T47D (cell line): ENCODE data around the gene PLEKHA4.
"Not testable (repeated sequence)": the region's sequence is repeated elsewhere in the genome, so short reads cannot be mapped to it uniquely, and the experiment has no call there.

Experiments used
- DNase-seq, 2 experiments: peaks; one replicate each; pipeline versions ENCODE4 v3.0.0 to v3.0.0-alpha.2; 2011 to 2012; ENCODE audit warnings: low read depth in 1 of 2, low spot score in 1 of 2
- JUND ChIP-seq: IDR thresholded peaks from 2 replicates; pipeline ENCODE4 v1.6.1; 2012; ENCODE audit warnings: low read depth
- in situ Hi-C: cut with HindIII; loops from 2 replicates; pipeline ENCODE4 v1.10.0; 2016; ENCODE audit warnings: low sequenced_read_pairs, low pct_unique_long_range_greater_than_20kb

The PLEKHA4 gene

DNA sequence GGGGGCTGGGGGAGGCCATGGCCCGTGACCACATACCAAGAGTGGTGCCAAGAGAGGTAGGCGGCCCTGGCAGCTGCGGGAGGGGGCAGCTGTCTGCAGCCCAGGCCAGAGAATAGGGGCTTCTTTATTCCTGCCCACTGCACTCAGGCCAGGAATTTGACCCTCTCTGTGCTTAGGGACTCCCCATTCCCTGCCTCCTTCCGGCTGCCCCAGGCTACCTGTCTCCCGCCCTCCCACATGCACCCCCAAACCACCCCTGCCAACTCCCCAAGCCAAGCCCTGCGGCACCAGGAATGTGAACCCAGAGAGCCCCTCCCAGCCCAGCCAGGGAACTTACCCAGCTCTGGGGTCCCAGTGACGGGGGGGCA is 687 bp downstream of the PLEKHA4 start:
- no peak for TF ChIP-seq JUND
- in situ Hi-C loops, result no loop called here
- no peak for DNase-seq

DNA sequence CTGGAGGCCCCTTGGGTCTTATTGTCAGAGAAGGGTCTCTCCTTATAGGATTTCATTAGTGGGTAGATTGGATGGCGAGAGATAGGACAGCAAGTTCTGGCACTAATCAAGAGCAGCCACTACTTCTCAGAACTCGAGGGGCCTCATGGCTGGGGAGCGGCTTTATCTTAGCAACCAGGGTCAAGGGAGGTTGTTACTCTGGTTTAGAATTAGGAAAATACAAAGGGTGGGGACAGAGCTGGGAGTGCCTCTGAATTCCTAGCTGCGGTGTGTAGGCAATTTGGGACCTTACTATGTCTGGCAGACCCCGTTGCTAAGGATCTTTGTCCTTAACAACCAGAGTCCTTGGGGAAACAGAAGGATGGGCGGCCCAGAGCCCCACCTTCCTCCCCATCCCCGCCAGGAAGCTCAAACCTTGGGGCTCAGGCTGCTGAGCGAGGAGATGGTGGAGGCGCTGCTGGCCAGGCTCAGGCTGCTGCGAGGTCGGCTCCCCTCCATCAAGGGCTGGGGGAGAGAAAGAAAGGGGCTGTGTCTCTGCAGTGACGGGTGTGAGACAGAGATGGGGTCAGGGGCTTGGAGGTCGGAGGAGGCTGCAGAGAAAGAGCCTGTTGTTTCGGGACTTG is 1.2 kb downstream of the PLEKHA4 start:
- in situ Hi-C loops, result no loop called here
- DNase-seq, result no peak
- TF ChIP-seq JUND, result no peak

DNA sequence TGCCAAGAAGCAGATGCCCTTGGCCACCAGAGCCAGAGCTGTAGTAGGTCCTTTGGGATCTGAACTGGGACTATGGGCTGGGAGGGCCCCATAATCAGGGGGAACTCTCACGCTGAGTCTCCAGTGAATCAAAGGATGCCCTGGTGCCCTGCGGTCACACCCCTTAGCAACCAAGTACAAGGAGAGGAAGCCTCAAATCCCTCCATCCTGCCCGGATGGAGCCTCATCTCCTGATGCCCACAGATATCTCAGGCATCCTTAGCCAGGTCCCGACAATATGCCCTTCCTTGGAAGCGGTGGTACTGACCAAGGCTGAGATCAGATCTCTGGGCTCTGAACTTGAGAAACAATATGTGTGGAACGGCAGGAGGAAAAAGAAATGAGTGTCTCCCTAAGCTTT is 1.7 kb downstream of the PLEKHA4 start:
- no peak for DNase-seq
- in situ Hi-C loops, result no loop called here
- no peak for TF ChIP-seq JUND

DNA sequence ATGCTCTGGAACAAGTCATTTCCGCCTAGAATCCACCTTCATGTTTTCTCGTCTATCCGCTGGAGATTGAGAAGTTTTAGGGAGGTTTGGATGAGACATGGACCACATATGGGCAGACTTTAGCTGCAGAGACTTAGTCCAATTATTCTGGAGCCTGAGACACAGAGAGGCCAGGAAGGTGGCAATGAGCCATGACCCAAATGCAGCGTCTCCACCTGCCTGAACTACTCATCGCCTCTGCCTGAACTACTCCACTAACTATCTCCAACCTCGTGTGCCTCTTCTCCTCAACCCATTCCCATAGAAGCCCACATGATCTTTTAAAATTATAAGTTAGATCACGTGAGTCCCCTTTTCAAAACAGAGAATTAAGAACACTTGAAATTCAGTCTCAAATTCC is 5.6 kb downstream of the PLEKHA4 start:
- in situ Hi-C loops, result no loop called here
- TF ChIP-seq JUND, result no peak
- no peak for DNase-seq

DNA sequence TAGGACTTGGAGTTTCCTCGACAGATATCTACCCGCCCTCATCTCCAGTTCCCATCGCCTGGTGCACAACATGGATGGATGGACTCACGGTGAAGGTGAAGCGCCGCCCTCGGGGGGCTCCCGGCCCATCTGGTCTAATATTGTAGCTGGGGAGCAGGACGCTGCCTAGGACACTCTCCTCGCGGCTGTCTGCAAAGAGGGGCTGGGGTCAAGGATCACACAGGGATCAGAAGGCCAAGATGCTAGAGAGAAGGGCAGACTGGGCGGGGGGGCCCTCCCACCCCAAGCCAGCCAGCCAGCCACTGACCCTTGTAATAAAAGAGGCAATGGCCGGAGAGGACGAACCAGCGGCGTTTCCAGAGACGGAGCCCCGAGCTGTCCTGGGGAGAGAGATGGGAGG is 7.1 kb downstream of the PLEKHA4 start:
- no peak for DNase-seq
- in situ Hi-C loops, result no loop called here
- TF ChIP-seq JUND, result no peak

DNA sequence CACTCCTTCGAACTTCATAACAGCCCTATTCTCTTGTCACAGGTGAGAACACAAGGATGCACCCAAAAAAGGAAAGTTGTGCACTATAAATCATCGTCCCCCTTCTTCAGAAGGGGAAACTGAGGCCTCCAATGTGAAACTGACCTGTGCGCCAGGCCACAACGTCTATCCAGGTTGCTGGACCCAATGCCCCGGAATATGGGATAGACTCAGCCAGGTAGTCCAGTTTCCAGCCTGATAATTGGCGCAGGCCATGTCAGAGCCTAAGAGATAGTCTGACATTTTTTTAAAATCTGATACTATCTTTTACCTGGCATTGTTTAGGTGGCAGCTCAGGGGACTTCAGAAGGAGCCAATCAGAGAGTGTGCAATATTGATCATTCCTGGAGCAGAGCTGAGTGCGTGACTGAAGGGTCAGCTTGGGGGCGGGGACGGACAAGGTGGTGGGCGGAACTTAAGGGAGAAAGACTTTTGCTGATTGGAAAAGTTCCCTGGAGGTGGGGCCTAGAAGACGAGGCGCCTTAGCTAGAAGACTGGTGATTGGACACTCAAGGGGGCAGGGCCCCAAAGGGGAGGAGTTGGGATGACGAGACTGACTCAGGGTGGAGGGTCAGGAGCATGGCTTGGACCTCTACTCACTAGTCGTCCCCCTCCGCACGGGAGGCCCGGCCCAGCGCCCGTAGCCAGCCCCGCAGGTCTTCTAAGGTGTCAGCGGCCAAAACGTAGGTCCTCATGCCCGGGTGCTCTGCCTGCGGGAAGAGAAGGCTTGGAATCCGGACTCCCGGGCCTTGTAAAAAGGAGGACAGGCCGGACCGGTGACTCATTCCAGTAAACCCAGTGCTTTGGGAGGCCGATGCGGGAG is 8.5 kb downstream of the PLEKHA4 start:
- DNase-seq, result peak; percentile 83 to 97
- in situ Hi-C loops, result no loop called here
- no peak for TF ChIP-seq JUND

DNA sequence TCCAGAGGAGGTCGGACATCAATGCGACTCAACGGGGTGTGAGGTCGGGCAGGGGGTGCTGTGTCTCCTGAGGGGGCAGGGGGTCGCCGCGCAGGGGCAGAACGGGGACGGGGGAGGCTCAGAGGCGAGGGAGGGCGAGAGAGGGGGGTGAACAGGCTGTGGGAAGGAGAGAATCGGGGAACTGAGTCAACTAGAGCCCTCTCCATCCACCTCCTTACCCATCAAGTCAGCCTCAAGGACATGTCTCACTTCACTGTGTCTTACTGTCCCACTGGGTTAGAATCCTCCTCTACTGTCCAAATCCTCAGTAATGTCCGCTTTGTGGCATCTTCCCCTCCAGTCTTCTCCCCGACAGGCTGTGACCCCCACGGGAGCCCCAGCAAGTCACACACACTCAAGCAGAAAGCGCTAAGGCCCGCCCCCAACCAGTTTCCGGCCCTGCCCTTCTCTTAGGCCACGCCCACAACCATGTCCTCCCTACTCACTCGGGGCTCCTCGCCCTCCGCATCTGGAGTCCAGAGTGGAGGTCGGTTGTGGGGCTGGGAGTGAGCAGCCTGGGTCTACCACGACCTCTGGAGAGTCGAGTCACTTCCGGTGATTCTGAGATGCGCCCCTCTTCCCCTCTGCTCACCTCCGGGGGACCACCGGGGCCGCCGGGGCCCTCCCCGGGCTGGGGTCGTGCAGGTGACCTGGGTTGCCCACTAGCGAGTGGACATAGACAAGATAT is 9.3 kb downstream of the PLEKHA4 start:
- peak in 1 of 2 experiments; percentile 76 for DNase-seq

DNA sequence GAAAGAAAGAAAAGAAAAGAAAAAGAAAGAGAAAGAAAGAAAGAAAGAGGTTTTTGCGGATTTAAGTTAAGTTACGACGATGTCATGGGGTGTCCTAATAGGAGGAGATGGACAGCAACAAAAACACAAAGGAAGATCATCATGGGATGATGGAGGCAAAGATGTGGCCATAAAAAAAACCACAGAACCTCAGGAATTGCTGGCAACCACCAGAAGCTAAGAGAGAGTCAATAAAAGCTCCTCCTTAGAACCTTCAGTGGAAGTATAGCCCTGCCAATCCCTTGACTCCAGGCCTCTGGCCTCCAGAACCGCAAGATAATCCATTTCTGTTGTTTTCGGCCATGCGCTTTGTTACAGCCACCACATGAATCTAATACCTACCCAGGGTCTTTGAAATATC is 11.5 kb downstream of the PLEKHA4 start:
- in situ Hi-C loops, result no loop called here
- no peak for TF ChIP-seq JUND
- peak in 1 of 2 experiments; percentile 38 for DNase-seq

More for the DNA sequence above, 9.3 kb downstream of the PLEKHA4 start:
- no peak for TF ChIP-seq JUND
- in situ Hi-C loops, result no loop called here

DNA sequence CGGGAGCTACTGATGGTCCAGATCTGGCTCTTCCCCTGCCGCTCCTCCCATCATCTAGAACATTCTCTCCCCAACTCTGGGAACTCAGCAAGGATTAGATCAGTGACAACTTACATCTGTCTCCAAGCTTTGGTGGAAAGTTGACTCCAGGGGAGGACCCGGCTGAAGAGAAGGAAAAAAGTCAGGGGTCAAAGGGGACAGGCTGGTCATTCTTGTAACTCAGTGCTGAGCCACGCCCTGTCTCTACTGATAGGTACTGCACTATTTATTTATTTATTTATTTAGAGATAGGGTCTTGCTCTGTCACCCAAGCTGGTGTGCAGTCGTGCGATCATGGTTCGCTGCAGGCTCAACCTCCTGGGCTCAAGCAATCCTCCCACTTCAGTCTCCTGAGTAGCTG is 14.3 kb downstream of the PLEKHA4 start:
- DNase-seq, result no peak
- TF ChIP-seq JUND, result no peak
- in situ Hi-C loops, result no loop called here

DNA sequence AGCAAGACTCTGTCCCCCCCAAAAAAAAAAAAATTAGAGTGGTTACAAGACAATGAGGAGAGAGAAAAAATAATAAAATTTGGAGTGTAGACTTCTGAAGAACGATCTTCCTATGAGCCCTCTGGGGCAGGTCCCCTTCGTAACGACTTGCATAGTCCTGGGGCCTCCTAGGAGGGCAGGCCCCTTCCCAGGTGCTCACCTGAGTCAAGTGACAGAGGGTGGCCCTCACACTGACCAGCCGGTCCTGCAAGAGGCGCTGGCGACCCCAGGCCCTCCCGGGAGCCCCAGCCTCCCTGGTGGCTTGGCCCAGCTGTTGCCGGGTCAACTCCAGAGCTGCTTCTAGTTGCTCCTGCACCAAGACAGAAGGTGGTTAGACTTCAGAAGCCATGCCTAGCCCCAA is 14.9 kb downstream of the PLEKHA4 start:
- DNase-seq, result no peak
- TF ChIP-seq JUND, result no peak
- in situ Hi-C loops, result no loop called here

DNA sequence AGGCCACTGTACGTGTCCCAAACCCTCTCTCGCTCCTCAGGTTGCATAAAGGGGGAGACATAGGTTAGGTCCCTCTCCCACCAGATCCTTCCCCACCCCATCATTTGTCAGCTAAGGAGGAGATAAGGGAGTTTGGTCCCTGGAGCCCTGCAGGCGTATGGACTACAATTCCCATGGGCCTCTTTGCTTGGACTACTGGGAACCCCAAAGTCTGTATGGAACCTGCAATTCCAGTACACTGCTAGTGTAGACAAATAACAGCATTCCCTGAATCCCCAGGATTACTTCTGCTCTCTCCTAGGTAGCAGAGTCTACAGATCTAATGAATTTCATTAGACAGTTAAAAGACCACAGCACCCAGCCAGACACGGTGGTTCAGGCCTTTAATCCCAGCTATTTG is 16.1 kb downstream of the PLEKHA4 start:
- DNase-seq, result no peak
- TF ChIP-seq JUND, result no peak
- in situ Hi-C loops, result no loop called here

DNA sequence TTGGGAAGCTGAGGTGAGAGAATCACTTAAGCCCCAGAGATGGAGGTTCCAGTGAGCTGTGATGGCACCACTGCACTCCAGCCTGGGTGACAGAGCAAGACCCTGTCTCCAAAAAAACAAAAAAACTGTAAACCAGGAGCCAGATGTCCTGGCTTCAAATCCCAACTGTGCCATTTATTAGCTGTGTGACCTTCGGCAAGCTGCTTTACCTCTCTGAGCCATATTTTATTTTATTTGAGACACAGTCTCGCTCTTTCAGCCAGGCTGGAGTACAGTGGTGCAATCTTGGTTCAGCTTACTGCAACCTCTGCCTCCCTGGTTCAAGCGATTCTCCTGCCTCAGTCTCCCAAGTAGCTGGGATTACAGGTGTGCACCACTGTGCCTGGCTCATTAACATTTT is 21.8 kb downstream of the PLEKHA4 start:
- DNase-seq, in situ Hi-C loops: not testable (repeated sequence)

DNA sequence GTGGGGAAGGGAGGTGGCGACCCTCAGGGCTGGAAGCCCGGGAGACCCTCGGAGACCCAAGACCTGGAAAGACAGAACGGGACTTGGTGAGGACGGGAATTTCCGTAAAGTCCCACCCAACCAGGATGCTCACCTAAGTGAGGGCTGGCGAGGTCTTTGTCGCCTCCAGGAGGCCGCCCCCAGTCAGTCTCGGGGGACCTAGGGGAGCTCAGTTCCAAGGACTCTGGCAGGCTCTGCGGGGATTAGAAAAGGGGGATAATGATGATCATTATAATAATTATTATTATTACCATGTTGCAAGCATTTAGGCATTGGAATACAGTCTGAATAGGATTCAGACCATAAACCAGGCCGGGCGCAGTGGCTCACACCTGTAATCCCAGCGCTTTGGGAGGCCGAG is 23.0 kb downstream of the PLEKHA4 start:
- DNase-seq, result no peak
- TF ChIP-seq JUND, result no peak
- in situ Hi-C loops, result no loop called here
